Stimulated activated CD8-positive, alpha-beta memory T cell treated with anti-CD3 and anti-CD28 coated beads, Interleukin-4, amount 100 ng/mL, for 48 hours (primary cell): ENCODE results near the gene LGALS3.
A peak's percentile ranks its signal among the peaks of the same experiment; 100 is the strongest.

ENCODE experiments used
- DNase-seq: peaks from one replicate; pipeline ENCODE4 v3.0.0-alpha.2; 2020

Gene LGALS3

GRCh38 chr14:55115460-55115859 is 13.6 kb upstream of the LGALS3 start:
- no peak for DNase-seq

- DNase-seq = no peak
Measured at GRCh38 chr14:55115861-55116245, 13.2 kb upstream of the LGALS3 start.

GRCh38 chr14:55116246-55117030 is 12.6 kb upstream of the LGALS3 start:
- DNase-seq = no peak

- DNase-seq = no peak
Measured at GRCh38 chr14:55117803-55118441, 11.1 kb upstream of the LGALS3 start.

GRCh38 chr14:55118761-55119160 is 10.3 kb upstream of the LGALS3 start:
- no peak for DNase-seq

GRCh38 chr14:55120571-55121495 is 8.2 kb upstream of the LGALS3 start:
- no peak for DNase-seq

- DNase-seq = no peak
Measured at GRCh38 chr14:55121628-55122439, 7.2 kb upstream of the LGALS3 start.

GRCh38 chr14:55122440-55122986 is 6.5 kb upstream of the LGALS3 start:
- DNase-seq = no peak

GRCh38 chr14:55123101-55123500 is 6.0 kb upstream of the LGALS3 start:
- no peak for DNase-seq

- DNase-seq = no peak
Measured at GRCh38 chr14:55123852-55124639, 5.0 kb upstream of the LGALS3 start.

- DNase-seq = no peak
Measured at GRCh38 chr14:55124774-55125386, 4.2 kb upstream of the LGALS3 start.

- DNase-seq = no peak
Measured at GRCh38 chr14:55125403-55125802, 3.6 kb upstream of the LGALS3 start.

GRCh38 chr14:55126034-55126433 is 3.0 kb upstream of the LGALS3 start:
- DNase-seq = no peak

GRCh38 chr14:55126932-55127459 is 2.1 kb upstream of the LGALS3 start:
- no peak for DNase-seq

GRCh38 chr14:55127460-55127951 is 1.5 kb upstream of the LGALS3 start:
- DNase-seq = no peak

GRCh38 chr14:55128386-55129085 is 516 bp upstream of the LGALS3 start:
- no peak for DNase-seq

GRCh38 chr14:55129428-55130195 is 560 bp downstream of the LGALS3 start:
- DNase-seq = peak; percentile 62

- no peak for DNase-seq
Measured at GRCh38 chr14:55130196-55130550, 1.1 kb downstream of the LGALS3 start.
